ENCODE data around the gene FRA10AC1.

The FRA10AC1 gene

GRCh38 chr10:93678805-93679587, 23.4 kb downstream of the FRA10AC1 start:
- Histone ChIP-seq H3K9ac (ENCODE audit: low read depth, low read length) (no peak overlapping the region), H3K9me3 (ENCODE audit: control insufficient read depth, insufficient read depth, low read length) (no peaks in the 10 kb centered on the region), H3K4me1 (ENCODE audit: insufficient read depth, low read length) (no peaks in the 10 kb centered on the region), H3K36me3 (ENCODE audit: insufficient read depth, low read length) (peaks cover 5% of the 10 kb centered on the region; the same call in 1 of the 2 replicates)

GRCh38 chr10:93678386-93678785, 24.0 kb downstream of the FRA10AC1 start:
- peaks cover 5% of the 10 kb centered on the region; the same call in 1 of the 2 replicates for H3K36me3 ChIP-seq (ENCODE audit: insufficient read depth, low read length)
- H3K9me3 ChIP-seq (ENCODE audit: control insufficient read depth, insufficient read depth, low read length): no peaks in the 10 kb centered on the region
- no peak overlapping the region for H3K9ac ChIP-seq (ENCODE audit: low read depth, low read length)
- H3K4me1 ChIP-seq (ENCODE audit: insufficient read depth, low read length): no peaks in the 10 kb centered on the region

- no peak overlapping the region for H3K9ac ChIP-seq (ENCODE audit: low read depth, low read length)
- H3K9me3 ChIP-seq (ENCODE audit: control insufficient read depth, insufficient read depth, low read length): no peaks in the 10 kb centered on the region
- H3K4me1 ChIP-seq (ENCODE audit: insufficient read depth, low read length): no peaks in the 10 kb centered on the region
- peaks cover 17% of the 10 kb centered on the region for H3K36me3 ChIP-seq (ENCODE audit: insufficient read depth, low read length)
These were observed 28.6 kb downstream of the FRA10AC1 start for GRCh38 chr10:93673791-93674190.

GRCh38 chr10:93672890-93673289, 29.5 kb downstream of the FRA10AC1 start:
- H3K9me3 ChIP-seq (ENCODE audit: control insufficient read depth, insufficient read depth, low read length): no peaks in the 10 kb centered on the region
- no peaks in the 10 kb centered on the region for H3K4me1 ChIP-seq (ENCODE audit: insufficient read depth, low read length)
- H3K9ac ChIP-seq (ENCODE audit: low read depth, low read length): no peak overlapping the region
- H3K36me3 ChIP-seq (ENCODE audit: insufficient read depth, low read length): peaks cover 17% of the 10 kb centered on the region

- Histone ChIP-seq H3K9me3 (ENCODE audit: control insufficient read depth, insufficient read depth, low read length) (no peaks in the 10 kb centered on the region), H3K9ac (ENCODE audit: low read depth, low read length) (no peak overlapping the region), H3K36me3 (ENCODE audit: insufficient read depth, low read length) (peaks cover 16% of the 10 kb centered on the region), H3K4me1 (ENCODE audit: insufficient read depth, low read length) (no peaks in the 10 kb centered on the region)
These were observed 30.2 kb downstream of the FRA10AC1 start for GRCh38 chr10:93672022-93672678.

GRCh38 chr10:93671042-93671441, 31.4 kb downstream of the FRA10AC1 start:
- Histone ChIP-seq H3K36me3 (ENCODE audit: insufficient read depth, low read length) (peaks cover 16% of the 10 kb centered on the region), H3K9me3 (ENCODE audit: control insufficient read depth, insufficient read depth, low read length) (no peaks in the 10 kb centered on the region), H3K4me1 (ENCODE audit: insufficient read depth, low read length) (no peaks in the 10 kb centered on the region), H3K9ac (ENCODE audit: low read depth, low read length) (no peak overlapping the region)

- H3K9me3 ChIP-seq (ENCODE audit: control insufficient read depth, insufficient read depth, low read length): no peaks in the 10 kb centered on the region
- no peaks in the 10 kb centered on the region for H3K4me1 ChIP-seq (ENCODE audit: insufficient read depth, low read length)
- H3K36me3 ChIP-seq (ENCODE audit: insufficient read depth, low read length): peaks cover 20% of the 10 kb centered on the region
These were observed 32.0 kb downstream of the FRA10AC1 start for GRCh38 chr10:93670372-93670771.

GRCh38 chr10:93667795-93668194, 34.6 kb downstream of the FRA10AC1 start:
- H3K4me1 ChIP-seq (ENCODE audit: insufficient read depth, low read length): no peaks in the 10 kb centered on the region
- H3K9me3 ChIP-seq (ENCODE audit: control insufficient read depth, insufficient read depth, low read length): no peaks in the 10 kb centered on the region
- H3K36me3 ChIP-seq (ENCODE audit: insufficient read depth, low read length): peaks cover 17% of the 10 kb centered on the region
- no peak overlapping the region for H3K9ac ChIP-seq (ENCODE audit: low read depth, low read length)

More at GRCh38 chr10:93670372-93670771, 32.0 kb downstream of the FRA10AC1 start:
- no peak overlapping the region for H3K9ac ChIP-seq (ENCODE audit: low read depth, low read length)

- no peaks in the 10 kb centered on the region for H3K9me3 ChIP-seq (ENCODE audit: control insufficient read depth, insufficient read depth, low read length)
- no peaks in the 10 kb centered on the region for H3K4me1 ChIP-seq (ENCODE audit: insufficient read depth, low read length)
- H3K9ac ChIP-seq (ENCODE audit: low read depth, low read length): no peak overlapping the region
- H3K36me3 ChIP-seq (ENCODE audit: insufficient read depth, low read length): peaks cover 17% of the 10 kb centered on the region
These were observed 36.4 kb downstream of the FRA10AC1 start for GRCh38 chr10:93666030-93666429.

GRCh38 chr10:93657757-93658156, 44.6 kb downstream of the FRA10AC1 start:
- Histone ChIP-seq H3K4me1 (ENCODE audit: insufficient read depth, low read length) (no peaks in the 10 kb centered on the region), H3K9me3 (ENCODE audit: control insufficient read depth, insufficient read depth, low read length) (no peaks in the 10 kb centered on the region), H3K36me3 (ENCODE audit: insufficient read depth, low read length) (no peaks in the 10 kb centered on the region), H3K9ac (ENCODE audit: low read depth, low read length) (no peak overlapping the region)

- no peaks in the 10 kb centered on the region for H3K36me3 ChIP-seq (ENCODE audit: insufficient read depth, low read length)
- no peak overlapping the region for H3K9ac ChIP-seq (ENCODE audit: low read depth, low read length)
- no peaks in the 10 kb centered on the region for H3K4me1 ChIP-seq (ENCODE audit: insufficient read depth, low read length)
- H3K9me3 ChIP-seq (ENCODE audit: control insufficient read depth, insufficient read depth, low read length): no peaks in the 10 kb centered on the region
These were observed 46.2 kb downstream of the FRA10AC1 start for GRCh38 chr10:93656155-93656554.

- no peaks in the 10 kb centered on the region for H3K4me1 ChIP-seq (ENCODE audit: insufficient read depth, low read length)
- no peak overlapping the region for H3K9ac ChIP-seq (ENCODE audit: low read depth, low read length)
These were observed 48.2 kb downstream of the FRA10AC1 start for GRCh38 chr10:93654201-93654600.

GRCh38 chr10:93652857-93653256, 49.5 kb downstream of the FRA10AC1 start:
- H3K4me1 ChIP-seq (ENCODE audit: insufficient read depth, low read length): no peaks in the 10 kb centered on the region
- no peak overlapping the region for H3K9ac ChIP-seq (ENCODE audit: low read depth, low read length)
- no peaks in the 10 kb centered on the region for H3K36me3 ChIP-seq (ENCODE audit: insufficient read depth, low read length)
- H3K9me3 ChIP-seq (ENCODE audit: control insufficient read depth, insufficient read depth, low read length): no peaks in the 10 kb centered on the region

More at GRCh38 chr10:93654201-93654600, 48.2 kb downstream of the FRA10AC1 start:
- no peaks in the 10 kb centered on the region for H3K9me3 ChIP-seq (ENCODE audit: control insufficient read depth, insufficient read depth, low read length)
- H3K36me3 ChIP-seq (ENCODE audit: insufficient read depth, low read length): no peaks in the 10 kb centered on the region

GRCh38 chr10:93639791-93640190, 62.6 kb downstream of the FRA10AC1 start:
- Histone ChIP-seq H3K9ac (ENCODE audit: low read depth, low read length) (no peak overlapping the region), H3K36me3 (ENCODE audit: insufficient read depth, low read length) (no peaks in the 10 kb centered on the region), H3K9me3 (ENCODE audit: control insufficient read depth, insufficient read depth, low read length) (no peaks in the 10 kb centered on the region), H3K4me1 (ENCODE audit: insufficient read depth, low read length) (no peaks in the 10 kb centered on the region)

Data from ES-I3 (cell line).